EL (cell line): ENCODE measurements around the gene LIN28B.
"Not testable (repeated sequence)": the region's sequence is repeated elsewhere in the genome, so short reads cannot be mapped to it uniquely, and the experiment has no call there.

Source experiments
- DNase-seq: peaks from one replicate; pipeline ENCODE4 v3.0.0-alpha.2; 2016

LIN28B gene

DNA sequence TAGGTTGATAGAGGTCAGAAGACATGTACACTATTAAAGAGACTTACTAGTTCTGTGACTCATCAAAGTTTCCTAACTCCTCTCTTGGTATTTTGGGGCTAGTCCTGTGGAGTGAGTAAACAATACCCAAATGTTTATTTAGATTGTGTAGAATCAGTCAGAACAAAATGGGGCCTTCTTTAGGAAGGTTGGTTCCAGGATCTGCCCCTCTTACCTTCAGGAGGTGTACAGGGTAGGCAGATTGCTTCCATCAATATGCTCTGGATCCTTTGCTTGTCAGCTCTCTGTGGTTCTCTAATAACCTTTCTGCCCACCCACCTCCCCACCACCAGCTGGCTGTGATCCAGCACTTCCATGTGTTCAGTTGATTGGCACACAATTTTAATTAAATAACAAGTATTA lies 115.9 kb downstream of the LIN28B start:
- peak; percentile 48 for DNase-seq

DNA sequence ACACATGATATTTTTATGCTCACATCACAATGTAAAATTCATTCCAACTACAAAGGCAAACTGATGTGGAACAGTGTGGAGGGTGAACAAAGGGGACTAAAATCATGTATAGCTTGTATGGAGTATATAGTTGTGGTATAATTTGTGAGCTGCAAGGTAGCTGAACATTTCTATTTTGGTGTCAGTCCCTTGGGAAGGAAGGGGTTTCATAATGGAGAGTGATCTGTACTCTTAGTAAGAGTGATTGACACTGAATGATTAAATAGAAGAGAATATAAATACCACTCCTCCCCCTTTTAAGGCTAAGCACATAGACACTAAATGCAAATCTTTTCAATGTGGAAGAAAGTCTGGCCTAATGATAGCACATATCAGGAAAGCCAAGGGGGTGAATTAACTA lies 118.3 kb downstream of the LIN28B start:
- DNase-seq = no peak

DNA sequence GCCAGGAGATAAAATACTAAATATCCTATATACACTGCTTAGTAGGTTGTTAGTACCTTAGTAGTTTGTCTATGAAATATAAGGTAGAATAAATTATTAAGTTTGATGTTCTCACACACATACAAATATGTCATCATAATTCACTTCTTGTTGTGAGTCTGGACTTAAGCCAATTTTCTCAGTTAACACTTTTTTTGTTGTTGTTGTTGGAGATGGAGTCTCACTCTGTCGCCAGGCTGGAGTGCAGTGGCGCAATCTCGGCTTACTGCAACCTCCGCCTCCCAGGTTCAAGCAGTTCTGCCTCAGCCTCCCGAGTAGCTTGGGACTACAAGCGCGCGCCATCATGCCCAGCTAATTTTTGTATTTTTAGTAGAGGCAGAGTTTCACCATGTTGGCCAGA lies 119.5 kb downstream of the LIN28B start:
- not testable (repeated sequence) for DNase-seq

DNA sequence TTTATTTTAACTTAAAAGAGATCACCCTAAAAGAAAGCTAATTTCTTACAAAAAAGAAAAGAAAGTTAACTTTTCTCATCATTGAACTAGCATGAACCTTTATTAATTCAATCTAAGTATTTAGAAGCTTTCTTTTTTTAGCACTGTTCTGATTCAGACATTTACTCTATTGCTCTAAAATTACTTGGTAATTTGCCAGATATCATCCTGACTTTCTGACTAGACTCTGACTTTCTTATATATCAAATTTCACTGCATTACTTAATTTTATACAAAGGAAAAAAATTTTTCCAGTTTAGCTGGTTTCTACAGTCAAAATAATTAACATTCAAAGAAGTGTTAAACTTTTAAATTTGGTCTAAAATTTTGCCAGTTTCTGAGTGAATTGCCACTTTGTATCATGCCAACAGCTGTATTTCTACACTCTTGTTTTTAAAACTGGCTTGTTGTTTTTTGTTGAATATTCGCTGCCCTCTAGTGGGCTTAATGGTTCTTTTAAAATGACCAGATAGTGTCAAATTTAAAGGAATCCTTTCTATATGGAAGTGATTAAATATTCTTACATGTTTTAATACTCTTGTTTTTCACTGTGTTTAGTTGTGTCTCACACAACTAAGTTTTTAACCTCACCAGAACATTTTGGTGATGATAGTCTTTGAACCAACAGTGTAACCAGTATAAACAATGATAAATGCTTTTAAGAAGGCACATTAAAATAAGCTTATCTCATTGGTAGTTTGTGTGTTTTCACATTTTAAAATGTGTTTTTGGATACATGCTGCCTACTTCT lies 120.9 kb downstream of the LIN28B start:
- DNase-seq = peak; percentile 66

DNA sequence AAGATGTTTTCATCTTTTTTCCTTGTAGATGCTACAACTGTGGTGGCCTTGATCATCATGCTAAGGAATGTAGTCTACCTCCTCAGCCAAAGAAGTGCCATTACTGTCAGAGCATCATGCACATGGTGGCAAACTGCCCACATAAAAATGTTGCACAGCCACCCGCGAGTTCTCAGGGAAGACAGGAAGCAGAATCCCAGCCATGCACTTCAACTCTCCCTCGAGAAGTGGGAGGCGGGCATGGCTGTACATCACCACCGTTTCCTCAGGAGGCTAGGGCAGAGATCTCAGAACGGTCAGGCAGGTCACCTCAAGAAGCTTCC lies 121.4 kb downstream of the LIN28B start:
- DNase-seq = peak; percentile 20

DNA sequence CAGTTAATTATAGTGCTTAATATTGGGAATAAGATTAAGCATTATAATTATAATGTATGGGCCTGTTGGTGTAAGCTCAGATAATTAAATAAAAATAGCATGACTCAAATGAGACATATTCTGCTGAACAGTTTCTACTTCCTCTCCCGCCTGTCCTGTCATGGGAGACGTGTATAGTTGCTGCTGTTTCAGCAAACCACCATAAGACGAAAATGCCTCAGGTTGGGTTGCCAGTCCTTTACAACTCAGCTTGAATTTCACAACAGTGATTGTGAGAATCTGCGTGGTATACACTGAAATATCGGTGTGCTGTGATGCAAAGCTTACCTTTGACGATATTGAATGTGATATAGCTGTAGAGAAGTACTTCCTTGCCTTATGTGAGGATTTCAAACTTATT lies 123.4 kb downstream of the LIN28B start:
- no peak for DNase-seq

DNA sequence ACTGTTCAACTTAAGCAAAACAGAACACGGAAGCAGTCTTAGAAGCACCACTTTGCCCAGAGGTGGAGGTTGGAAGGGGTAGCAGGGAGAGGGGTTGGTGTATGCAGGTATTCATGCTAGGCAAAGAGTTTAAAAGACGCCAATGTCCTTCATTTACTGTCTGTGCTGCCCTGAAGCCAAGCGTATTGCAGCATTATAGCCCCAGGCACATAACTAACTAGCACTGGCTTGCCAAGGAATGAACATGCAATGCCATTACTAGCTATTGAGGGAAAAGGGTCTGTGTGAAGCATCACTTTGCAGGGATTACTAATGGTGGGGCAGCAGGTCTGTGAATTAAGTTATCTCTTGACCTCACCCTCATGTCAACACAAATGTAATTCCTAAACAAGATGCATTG lies 124.8 kb downstream of the LIN28B start:
- peak; percentile 47 for DNase-seq

DNA sequence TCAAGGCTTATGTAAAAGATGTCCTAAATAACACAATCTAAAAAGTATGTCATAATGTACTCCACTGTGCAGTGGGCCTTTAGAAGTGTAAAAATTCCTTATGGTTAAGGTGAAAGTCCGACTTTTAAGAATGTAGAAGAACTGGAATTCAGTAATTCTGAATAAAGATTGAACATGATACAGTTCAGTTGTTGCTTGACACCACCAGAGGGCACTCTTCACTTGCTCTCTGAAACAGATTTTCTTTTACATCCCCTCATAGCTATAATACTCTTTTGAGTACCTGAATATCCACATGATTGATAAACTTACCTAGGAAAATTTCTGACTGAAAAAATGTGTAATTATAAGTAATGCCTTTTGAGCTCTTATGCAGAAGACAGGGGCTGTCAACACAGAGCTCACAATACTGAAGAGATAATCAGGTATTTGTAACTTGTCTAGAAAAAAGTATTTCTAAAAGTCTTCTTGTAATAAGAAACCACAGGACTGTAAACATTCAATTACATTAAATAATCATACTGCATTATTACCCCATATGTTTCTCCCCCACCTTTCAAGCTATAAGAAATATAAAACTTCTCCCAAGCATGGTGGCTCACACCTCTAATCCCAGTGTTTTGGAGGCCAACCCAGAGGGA lies 130.8 kb downstream of the LIN28B start:
- DNase-seq = peak; percentile 62

DNA sequence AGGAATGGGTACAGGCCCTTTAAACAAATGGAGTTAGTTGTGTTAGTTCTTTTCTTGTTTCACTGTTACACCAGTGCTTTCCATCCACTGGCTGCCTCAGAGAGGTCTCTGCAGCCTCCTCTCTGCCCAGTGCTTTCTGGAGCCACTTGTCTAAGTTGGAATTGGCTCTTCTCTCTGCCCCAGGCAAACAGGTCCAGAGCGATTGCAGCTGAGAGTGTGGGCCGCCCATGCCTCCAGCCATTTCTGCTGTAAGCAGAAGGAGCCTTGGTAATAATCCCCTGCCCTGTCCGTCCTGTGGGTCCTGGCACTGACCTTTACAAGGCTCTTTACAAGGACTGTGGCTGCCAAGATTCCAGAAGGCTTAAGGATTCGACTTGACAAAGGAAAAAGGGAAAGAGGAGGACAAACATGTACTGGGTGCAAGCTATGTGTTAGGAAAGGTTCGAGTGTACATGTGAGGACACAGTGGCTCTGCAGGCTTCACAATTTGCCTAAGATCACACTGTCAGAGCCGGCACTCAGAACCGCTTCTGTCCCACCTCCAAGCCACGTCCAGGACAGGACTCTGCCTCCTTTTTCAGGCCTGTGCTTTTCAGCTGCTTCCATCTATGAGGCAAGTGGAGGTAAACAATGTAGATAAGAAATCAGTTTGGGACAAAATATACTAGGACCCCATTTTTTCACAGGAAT lies 134.4 kb downstream of the LIN28B start:
- DNase-seq = no peak

DNA sequence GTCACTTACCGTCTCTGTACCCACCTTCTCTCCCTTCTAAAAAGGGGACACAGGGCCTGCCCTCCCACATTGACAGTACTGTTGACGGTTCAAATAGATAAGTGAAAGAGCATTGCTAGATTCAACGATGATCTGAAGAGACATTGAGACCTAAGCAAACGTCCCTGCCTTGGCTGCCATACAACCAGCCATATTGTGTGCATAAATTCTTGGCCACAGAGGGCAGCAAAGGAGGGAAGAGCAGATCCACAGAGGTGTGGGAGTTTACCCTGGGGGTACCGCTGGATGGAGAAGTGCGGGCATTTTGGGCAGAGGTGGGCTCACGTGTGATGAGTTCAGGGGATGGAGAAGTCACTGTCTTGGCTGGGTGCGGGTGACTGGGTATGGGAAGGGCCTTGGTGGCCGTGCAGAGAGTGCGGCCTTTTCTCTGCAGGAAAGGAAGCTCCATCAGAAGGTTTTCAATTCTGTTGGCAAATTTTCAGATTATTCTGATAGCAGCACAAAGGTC lies 137.3 kb downstream of the LIN28B start:
- no peak for DNase-seq

DNA sequence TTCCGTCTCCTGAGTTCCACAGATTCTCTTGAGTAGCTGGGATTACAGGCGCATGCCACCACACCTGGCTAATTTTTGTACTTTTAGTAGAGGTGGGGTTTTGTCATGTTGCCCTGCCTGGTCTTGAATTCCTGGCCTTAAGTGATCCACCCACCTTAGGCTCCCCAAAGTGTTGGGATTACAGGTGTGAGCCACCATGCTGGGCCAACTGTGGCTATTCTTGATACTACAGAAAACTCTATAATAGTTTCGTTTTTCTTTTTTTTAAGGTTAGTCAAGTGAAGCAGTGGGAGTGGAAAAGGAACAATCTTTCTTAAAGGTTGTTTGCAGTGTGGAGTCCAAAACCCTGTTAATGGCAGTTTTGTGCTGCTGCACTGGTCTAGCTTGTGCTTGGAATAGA lies 138.2 kb downstream of the LIN28B start:
- no peak for DNase-seq

DNA sequence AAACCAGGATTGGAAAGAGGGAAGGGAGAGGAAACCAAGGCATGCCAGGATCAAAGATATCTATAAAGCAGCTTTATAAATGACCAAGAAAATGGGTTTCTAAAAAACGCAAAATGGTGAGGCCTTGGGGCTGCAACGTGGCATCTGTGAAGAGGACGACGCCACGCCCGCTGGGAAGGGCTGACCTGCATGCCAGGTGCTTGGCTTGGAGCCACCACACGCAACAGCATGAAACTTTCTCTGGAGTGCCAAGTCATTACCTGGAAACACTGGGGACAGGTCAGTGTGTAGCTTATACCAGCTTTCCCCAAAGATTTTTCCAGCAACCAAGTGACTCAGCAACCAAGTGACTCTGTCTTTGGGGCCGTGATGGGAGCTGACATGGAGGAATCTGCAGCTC lies 140.4 kb downstream of the LIN28B start:
- DNase-seq = no peak

DNA sequence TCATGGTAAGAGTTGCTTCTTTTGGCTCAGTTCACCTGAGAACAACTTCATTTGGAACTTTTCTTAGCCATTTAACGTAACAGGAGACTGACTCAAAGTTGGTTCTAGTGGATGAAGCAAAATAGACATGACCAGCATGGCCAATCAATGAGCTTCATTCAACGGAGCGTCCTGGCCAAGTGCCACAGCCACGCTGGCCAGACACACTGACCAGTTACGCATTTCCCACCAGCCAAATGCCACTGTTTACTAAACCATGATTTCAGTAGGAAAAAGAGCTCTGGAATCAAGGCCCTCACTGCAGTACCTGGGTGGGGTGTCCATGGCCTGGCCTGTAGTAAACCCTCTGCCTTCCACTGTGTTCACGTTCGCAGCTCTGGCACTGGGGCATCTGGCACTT lies 142.5 kb downstream of the LIN28B start:
- no peak for DNase-seq

DNA sequence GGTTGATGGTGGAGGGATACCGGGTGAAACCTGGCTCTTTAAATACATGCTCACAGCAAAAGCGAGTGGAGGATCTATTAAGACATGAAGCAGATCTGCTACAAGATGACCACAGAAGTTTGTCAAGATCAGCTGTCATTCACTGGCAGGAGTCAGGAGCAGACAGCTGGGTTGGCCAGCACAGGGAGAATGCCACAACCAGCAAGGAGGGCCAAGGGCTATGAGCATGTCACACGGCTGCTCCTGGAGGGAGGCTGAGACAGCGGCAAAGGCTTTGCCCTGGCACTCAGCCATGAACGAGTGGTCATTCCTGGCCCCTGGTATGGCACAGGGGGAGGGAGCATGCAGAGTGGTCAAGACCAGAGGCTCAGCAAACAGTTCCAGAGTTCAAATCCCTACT lies 145.3 kb downstream of the LIN28B start:
- DNase-seq = no peak

DNA sequence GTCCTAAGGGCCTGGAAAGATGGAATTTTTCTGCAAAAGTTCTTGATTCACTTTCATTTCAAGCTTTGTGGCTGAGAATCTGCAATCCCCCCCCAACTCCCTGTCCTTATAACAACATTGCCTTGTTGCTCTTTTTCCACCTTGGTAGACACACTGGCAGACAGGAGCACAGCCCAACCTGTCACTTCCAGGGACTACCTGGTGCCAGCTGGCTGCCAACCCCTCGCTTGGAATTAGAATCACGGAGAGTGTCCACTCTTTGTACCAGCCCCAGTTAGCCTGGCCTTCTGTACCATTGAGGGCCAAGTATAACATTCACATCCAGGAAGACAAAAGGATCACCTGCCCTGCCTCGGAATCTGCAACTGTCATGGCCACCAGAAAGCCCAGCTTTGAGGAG lies 148.2 kb downstream of the LIN28B start:
- DNase-seq = no peak

DNA sequence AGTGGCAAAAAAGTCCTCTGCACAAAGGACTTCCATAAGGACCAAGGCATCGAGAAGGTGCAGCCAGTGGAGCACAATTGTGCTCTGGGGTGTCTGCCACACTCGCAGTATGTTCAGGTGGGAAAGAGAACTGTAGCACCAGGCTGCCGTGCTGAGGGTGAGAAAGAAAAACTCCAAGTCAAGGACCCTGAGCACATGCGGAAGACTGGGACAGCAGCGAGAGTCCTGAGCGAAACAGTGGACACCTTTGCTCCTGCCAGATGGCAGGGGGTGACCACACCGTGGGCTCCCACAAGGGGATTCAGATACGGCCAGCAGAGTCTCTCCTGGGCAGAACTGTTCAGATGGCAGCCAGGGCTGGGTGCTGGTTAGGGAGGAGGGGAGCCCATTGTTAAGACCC lies 149.4 kb downstream of the LIN28B start:
- DNase-seq = no peak

DNA sequence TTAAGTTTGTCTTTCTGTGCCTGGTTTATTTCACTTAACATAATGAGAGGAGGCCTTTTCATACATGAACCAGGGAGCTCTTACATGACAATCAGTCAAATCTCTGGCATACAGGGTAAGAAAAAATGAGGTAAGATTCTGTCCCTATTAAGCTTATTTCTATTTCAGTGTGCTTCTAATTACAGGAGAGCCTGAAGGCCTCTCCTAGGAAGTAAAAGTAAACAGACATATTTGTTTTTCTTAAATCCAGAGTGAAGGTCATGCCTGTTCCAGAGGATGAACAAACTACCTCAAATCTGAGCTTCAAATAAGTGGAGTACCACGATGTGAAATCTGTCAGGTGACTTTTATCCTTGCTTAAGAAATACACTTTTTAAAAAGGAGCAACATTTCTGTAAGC lies 150.3 kb downstream of the LIN28B start:
- no peak for DNase-seq

DNA sequence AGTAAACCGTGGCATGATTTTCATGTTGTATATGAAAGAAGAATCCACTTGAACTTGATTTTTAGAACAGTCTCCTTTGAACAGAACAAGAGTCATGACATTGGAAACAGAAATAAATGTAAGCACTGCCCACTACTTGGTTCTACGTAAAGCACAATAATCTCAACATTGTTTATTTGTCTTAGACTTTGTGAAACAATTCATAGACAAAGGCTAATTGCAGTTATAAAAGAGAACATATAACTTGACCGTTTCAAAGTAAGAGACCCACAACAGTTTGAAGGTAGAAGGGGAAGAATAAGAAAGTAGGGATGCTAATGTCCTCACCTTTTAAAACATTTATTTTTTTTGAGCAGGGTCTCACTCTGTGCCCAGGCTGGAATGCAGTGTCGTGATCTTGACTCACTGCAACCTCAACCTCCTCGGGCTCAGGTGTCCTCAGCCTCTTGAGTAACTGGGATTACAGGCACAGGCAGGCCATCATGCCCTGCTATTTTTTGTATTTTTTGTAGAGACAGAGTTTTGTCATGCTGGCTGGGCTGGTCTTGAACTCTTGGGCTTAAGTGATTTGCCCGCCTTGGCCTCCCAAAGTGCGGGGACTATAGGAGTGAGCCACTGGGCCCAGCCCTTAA lies 151.8 kb downstream of the LIN28B start:
- DNase-seq = no peak

DNA sequence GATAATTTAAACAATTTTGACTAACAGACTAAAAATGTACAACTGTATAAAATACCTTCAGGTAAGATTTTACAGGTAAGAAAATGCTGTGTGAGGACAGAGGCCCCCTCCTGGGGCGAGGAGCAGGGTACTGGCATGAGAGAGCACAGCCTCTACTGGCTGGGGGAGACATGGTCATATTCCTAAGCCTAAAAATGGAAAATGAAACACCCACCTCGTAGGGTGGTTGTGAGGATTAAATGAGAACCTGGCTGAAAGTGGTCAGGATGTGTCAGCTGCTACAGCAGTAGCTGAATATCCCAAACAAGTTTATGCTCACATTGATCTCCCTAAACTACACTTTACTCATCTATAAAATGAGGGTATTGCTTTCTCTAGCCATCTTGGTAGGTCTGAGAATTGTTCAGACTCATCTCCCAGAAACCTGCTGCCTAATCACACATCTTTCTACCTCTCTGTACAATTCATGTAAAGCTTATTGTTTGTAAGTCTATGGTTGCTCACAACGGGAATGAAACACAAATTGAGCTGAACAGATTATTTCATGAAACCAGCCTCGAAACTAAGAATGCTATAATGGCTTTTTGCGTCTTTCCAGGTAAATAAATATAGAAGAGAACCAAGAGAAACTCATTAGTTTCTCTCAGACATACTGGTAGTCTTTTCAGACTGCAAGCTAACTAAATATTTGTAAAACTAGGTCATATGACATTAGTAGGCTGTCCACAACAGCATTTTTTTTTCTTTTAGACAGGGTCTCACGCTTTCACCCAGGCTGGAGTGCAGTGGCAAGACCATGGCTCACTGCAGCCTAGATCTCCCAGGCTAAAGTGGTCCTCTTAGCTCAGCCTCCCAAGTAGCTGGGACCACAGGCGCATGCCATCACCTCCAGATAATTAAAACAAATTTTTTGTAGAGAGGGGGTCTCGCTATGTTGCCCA lies 153.3 kb downstream of the LIN28B start:
- DNase-seq = no peak

DNA sequence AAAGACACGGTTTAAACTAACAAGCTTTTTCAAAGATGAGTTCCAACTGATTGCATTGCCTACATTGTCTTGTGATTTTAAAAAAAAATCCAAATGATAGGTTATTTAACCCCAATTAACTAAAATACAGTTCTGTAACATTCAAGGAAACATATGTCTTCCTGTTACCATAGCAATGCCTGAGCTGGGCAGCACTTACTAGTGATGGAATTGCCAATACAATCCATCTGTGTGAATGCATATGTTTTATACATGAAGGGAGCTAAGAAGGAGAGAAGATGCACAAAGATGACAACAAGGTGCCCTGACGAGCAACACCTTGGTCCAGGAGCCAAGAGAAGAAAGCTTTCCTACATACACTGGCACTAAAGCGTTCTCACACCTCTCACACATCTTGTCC lies 154.2 kb downstream of the LIN28B start:
- DNase-seq = no peak

DNA sequence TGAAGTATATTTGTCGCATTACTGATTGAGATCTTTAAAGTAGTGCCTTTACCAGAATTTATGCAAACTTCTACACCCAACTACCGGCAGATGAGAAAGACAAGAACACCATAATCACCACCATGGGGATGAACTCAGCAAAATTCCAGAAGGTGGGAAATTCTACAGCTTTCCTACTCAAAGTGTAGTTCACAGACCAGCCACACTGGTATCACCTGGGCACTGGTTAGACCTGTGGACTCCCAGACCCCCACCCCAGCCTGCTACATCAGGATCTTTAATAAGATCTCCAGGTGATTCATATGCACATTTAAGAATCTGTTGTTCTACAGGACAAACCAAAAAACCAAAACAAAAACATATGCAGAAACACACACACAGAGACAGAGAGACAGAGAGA lies 155.0 kb downstream of the LIN28B start:
- DNase-seq = no peak

DNA sequence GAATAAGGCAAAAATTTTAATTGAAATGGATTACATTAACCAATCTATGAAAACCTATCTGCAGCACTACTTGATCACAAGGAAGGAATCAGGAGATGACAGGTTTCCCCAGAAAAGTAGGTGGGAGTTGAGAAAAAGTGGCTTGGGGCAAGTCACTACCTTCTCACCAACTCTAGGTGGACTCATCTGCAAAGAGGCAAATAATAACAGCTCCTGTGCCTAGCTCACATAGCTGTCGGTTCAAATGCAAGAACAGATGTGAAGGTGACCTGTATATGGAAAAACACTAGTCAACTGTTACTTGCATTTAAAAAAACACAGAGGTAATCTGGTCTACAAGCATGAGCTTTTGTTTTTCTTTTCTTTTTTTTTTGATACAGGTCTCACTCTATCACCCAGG lies 155.7 kb downstream of the LIN28B start:
- no peak for DNase-seq

DNA sequence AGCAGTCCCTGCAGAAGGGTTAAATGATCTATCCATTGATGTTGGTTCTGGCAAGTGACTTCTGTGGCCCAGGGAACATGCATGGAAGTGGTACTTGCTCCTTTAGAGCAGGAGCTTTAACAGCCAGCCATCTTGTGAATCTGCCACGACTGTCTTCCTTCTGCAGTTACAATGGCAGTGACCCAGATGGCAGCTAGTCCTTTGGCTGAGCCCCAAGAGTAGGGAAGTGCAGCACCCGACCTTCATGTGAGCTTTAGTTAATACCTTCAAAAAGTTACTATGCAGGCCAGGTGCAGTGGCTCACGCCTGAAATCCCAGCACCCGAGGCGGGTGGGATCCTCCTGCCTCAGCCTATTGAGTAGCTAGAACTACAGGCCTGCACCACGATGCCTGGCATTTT lies 156.5 kb downstream of the LIN28B start:
- DNase-seq = no peak
